Keratinocyte (primary cell): ENCODE data around the gene MTFMT. TPM values are rescaled to one million over a fixed set of nuclear protein-coding genes. Genes with fewer than 3 reads are reported as not detected.

Experiments
- DNase-seq: peaks from one replicate; pipeline ENCODE4 v3.0.0-alpha.2; 2011; ENCODE audit warnings: low read depth, missing footprints, low spot score
- FAIRE-seq: peaks from 2 replicates; lab custom pipeline; 2011; peaks lifted over from hg19 to GRCh38; lab: Jason Lieb, UNC
- H2AFZ ChIP-seq: 2 replicates; pipeline ENCODE4 v1.6.0; 2012; ENCODE audit warnings: low read length, control low read depth, inconsistent platforms; ENCODE audit not compliant: control insufficient read depth
- H3K27ac ChIP-seq: 2 replicates; pipeline ENCODE4 v1.5.1; 2011; ENCODE audit warnings: low read length; ENCODE audit not compliant: control insufficient read depth, insufficient read depth
- H3K27me3 ChIP-seq: 3 replicates; pipeline ENCODE4 v1.6.0; 2011; ENCODE audit warnings: low read length; ENCODE audit not compliant: control insufficient read depth, insufficient read depth; ENCODE audit errors: extremely low read depth
- H3K36me3 ChIP-seq, 2 experiments: 2 replicates in 1 of 2; 3 replicates in 1 of 2; pipeline ENCODE4 v1.5.1; 2011; ENCODE audit warnings: low read length in 2 of 2, mild to moderate bottlenecking in 1 of 2; ENCODE audit not compliant: control insufficient read depth in 2 of 2, insufficient read depth in 2 of 2; ENCODE audit errors: extremely low read depth in 1 of 2
- H3K4me1 ChIP-seq: 3 replicates; pipeline ENCODE4 v1.5.1; 2011; ENCODE audit warnings: low read length; ENCODE audit not compliant: control insufficient read depth, insufficient read depth; ENCODE audit errors: extremely low read depth
- H3K4me2 ChIP-seq: 3 replicates; pipeline ENCODE4 v1.6.0; 2011; ENCODE audit warnings: low read depth, low read length; ENCODE audit not compliant: control insufficient read depth, insufficient read depth; ENCODE audit errors: extremely low read depth
- H3K4me3 ChIP-seq, 3 experiments: fragments of 200-600 bp in 1 of 3; sonication (generic) in 1 of 3; 2 replicates in 2 of 3; 3 replicates in 1 of 3; pipeline ENCODE4 v1.5.1; 2011 to 2016; ENCODE audit warnings: low read length in 3 of 3, mild to moderate bottlenecking in 3 of 3, control low read depth in 2 of 3, inconsistent platforms in 1 of 3, low read depth in 1 of 3, mixed read lengths in 1 of 3, mixed run types in 1 of 3, moderate library complexity in 1 of 3; ENCODE audit not compliant: control insufficient read depth in 2 of 3, insufficient read depth in 2 of 3; ENCODE audit errors: extremely low read depth in 1 of 3
- H3K79me2 ChIP-seq: 2 replicates; pipeline ENCODE4 v1.6.0; 2012; ENCODE audit warnings: low read length; ENCODE audit not compliant: control insufficient read depth, insufficient read depth
- H3K9ac ChIP-seq: 3 replicates; pipeline ENCODE4 v1.6.0; 2011; ENCODE audit warnings: low read length; ENCODE audit not compliant: control insufficient read depth, insufficient read depth; ENCODE audit errors: extremely low read depth
- H3K9me1 ChIP-seq: 3 replicates; pipeline ENCODE4 v1.6.0; 2011; ENCODE audit warnings: low read length; ENCODE audit not compliant: control insufficient read depth, insufficient read depth; ENCODE audit errors: extremely low read depth
- H3K9me3 ChIP-seq: 2 replicates; pipeline ENCODE4 v1.5.1; 2012; ENCODE audit warnings: low read depth, low read length; ENCODE audit not compliant: control insufficient read depth
- H4K20me1 ChIP-seq: 3 replicates; pipeline ENCODE4 v1.6.0; 2011; ENCODE audit warnings: low read length; ENCODE audit not compliant: control insufficient read depth, insufficient read depth; ENCODE audit errors: extremely low read depth
- CTCF ChIP-seq, 3 experiments: IDR thresholded peaks in 1 of 3; conservative IDR thresholded peaks in 1 of 3; optimal IDR thresholded peaks in 1 of 3; 2 replicates in 2 of 3; 3 replicates in 1 of 3; pipeline versions ENCODE3 to v1.5.1; 2011; ENCODE audit warnings: low read length in 3 of 3, mild to moderate bottlenecking in 3 of 3, moderate library complexity in 2 of 3, control low read depth in 1 of 3, inconsistent platforms in 1 of 3; ENCODE audit not compliant: insufficient read depth in 2 of 3; ENCODE audit errors: extremely low read depth in 1 of 3
- EZH2 ChIP-seq: IDR thresholded peaks from one replicate; pipeline ENCODE4 v1.6.1; 2012; ENCODE audit warnings: inconsistent platforms, mild to moderate bottlenecking, low read length, moderate library complexity
- dilution Hi-C: fragments of 300-500 bp; cut with MboI; formaldehyde crosslinking; loops from one replicate; pipeline ENCODE4 v1.7.0; 2020; ENCODE audit warnings: low sequenced_read_pairs; ENCODE audit not compliant: extremely low pct_ligation_motif_present
- polyA plus RNA-seq, 5 experiments: library from polyadenylated mRNA; depleted of rRNA in 3 of 5; stranded (reverse) in 3 of 5; stranded (forward) in 1 of 5; unstranded in 1 of 5; fragments of >200 nt; gene quantifications; 1 replicate in 1 of 5; 2 replicates in 3 of 5; 3 replicates in 1 of 5; pipeline versions ENCODE4 v1.2.1 to v1.2.3, GENCODE V29; 2011 to 2012; ENCODE audit warnings: missing spikeins in 2 of 5, low read depth in 1 of 5, low replicate concordance in 1 of 5

MTFMT gene
- polyA plus RNA-seq, 1 donor (not counting 4 experiments of a cell fraction or from before 2014, with no cell fraction given), result 21.0 TPM

DNA sequence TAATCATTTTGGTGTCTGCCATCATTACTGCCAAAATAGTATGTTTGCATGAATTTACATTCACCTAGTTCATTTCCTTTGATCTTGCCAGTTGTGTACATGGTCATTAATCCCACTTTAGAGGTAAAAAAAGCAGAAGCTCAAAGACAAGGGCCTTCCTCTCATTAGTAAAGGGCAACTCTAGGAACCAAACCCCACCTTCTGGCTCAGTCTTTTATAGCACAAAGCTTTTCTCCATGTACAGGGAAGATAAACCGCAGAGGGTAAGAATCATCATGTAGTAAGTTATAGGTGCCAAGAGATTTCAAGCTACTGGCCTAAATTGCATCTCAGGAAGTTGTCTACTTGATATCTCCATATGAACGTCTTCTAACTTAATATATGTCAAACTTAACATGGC is 20.5 kb downstream of the MTFMT start:
- no peaks in the 10 kb centered on the region for H3K9me3 ChIP-seq
- no peaks in the 10 kb centered on the region for H3K79me2 ChIP-seq
- TF ChIP-seq CTCF (optimal IDR thresholded peaks at IDR 0.05 in 1 of 3, IDR thresholded peaks at IDR 0.05 in 1 of 3, conservative IDR thresholded peaks at IDR 0.05 in 1 of 3; ENCODE audit: extremely low read depth in 1 of 3, insufficient read depth in 2 of 3, low read length in 3 of 3) (no peak), EZH2 (no peak)
- no peak overlapping the region for H3K27ac ChIP-seq
- H3K9ac ChIP-seq, result no peak overlapping the region
- no peak overlapping the region for H3K4me2 ChIP-seq
- peaks cover 5 to 7% of the 10 kb centered on the region in 2 experiments for H3K36me3 ChIP-seq
- H3K4me3 ChIP-seq, result no peak overlapping the region
- no peaks in the 10 kb centered on the region for H4K20me1 ChIP-seq
- no peaks in the 10 kb centered on the region for H3K27me3 ChIP-seq
- H2AFZ ChIP-seq, result no peak overlapping the region
- H3K4me1 ChIP-seq, result peaks cover 4% of the 10 kb centered on the region
- dilution Hi-C loops, result no loop called here
- no peaks in the 10 kb centered on the region for H3K9me1 ChIP-seq
- FAIRE-seq, result peak; percentile 36
- no peak for DNase-seq

GRCh38 chr15:65006876-65007275 is 22.6 kb downstream of the MTFMT start:
- FAIRE-seq (no peak), DNase-seq (no peak)
- no peaks in the 10 kb centered on the region for H3K9me1 ChIP-seq
- TF ChIP-seq EZH2 (no peak), CTCF (optimal IDR thresholded peaks at IDR 0.05 in 1 of 3, IDR thresholded peaks at IDR 0.05 in 1 of 3, conservative IDR thresholded peaks at IDR 0.05 in 1 of 3; ENCODE audit: extremely low read depth in 1 of 3, insufficient read depth in 2 of 3, low read length in 3 of 3) (no peak)
- H3K9ac ChIP-seq, result no peak overlapping the region
- H3K27me3 ChIP-seq, result no peaks in the 10 kb centered on the region
- H3K4me3 ChIP-seq, result no peak overlapping the region
- H3K4me1 ChIP-seq, result peaks cover 4% of the 10 kb centered on the region
- no peak overlapping the region for H3K4me2 ChIP-seq
- no peaks in the 10 kb centered on the region for H3K9me3 ChIP-seq
- H2AFZ ChIP-seq, result no peak overlapping the region
- H3K36me3 ChIP-seq, result peaks cover 4 to 5% of the 10 kb centered on the region in 2 experiments
- H3K27ac ChIP-seq, result no peak overlapping the region
- dilution Hi-C loops, result no loop called here
- H3K79me2 ChIP-seq, result no peaks in the 10 kb centered on the region
- H4K20me1 ChIP-seq, result no peaks in the 10 kb centered on the region
